ENCODE results near the gene ANKRD44.

- no peak for TF ChIP-seq YY1 (IDR thresholded peaks at IDR 0.05; ENCODE audit: insufficient read depth, insufficient read length)
- no peak for TF ChIP-seq ZNF274 (IDR thresholded peaks at IDR 0.05; ENCODE audit: low read depth, low read length)
Measured at GRCh38 chr2:197136452-197136851, 174.1 kb downstream of the ANKRD44 start.
